HG03520 (cell line): ENCODE measurements around the gene EIPR1.
"Not testable (repeated sequence)": the region's sequence is repeated elsewhere in the genome, so short reads cannot be mapped to it uniquely, and the experiment has no call there.

Experiments
- ATAC-seq: cut with Tn5 transposase; IDR thresholded peaks from one replicate; pipeline ENCODE4 v1.9.1; 2021; ENCODE audit warnings: mild to moderate bottlenecking, moderate library complexity; ENCODE audit not compliant: unreplicated experiment

Gene EIPR1

DNA sequence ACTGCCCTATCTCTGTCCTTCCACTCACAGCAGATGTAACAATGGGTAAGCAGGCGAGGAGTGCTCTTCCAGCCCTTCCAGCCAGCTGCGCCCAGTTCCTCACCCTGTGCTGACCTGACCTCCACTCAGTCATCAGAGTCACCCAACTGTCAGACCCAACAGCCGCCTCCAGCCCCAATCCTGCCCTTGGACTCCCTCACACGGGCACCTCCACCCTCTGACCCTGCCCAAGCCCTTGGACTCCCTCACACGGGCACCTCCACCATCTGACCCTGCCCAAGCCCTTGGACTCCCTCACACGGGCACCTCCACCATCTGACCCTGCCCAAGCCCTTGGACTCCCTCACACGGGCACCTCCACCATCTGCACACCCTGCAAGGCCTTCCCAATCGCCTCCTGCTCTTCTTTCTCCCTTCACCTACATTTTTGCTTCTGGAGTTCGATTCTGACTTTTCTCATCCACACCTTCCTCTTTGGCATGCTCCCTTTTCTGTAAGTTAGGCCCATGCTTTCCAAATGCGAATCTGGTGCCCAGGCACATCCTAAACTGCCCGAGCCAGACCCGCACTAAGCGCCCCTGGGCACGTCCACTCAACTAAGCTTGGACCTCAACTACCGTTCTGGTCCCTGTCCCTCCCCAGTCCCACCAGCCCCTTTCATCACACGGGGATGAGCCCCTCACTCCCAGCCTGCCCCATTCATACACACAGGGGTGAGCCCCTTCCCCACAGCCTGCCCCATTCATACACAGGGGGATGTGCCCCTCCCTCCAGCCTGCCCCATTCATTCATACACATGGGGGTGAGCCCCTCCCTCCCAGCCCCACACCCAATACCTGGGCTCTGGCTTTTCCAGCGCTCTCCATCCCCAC lies 15.9 kb downstream of the EIPR1 start:
- no peak for ATAC-seq

DNA sequence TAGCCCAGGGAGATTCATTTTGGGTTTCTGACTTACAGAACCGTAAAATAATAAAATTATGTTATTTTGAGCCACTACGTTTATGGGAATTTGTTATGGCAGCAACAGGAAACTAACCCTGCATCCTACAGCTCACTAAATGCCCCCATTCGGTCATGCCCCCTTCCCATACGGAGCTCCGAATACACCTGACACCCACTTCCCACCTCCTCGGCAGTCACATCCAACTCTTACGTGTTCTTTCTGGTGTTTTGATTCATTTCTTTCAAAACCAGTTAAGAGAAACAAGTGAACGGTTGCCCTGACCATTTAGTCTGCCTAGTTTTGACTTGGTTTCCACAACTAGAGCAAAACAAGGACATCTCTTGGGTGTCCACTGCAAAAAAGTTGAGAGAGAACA lies 19.7 kb downstream of the EIPR1 start:
- ATAC-seq = no peak

DNA sequence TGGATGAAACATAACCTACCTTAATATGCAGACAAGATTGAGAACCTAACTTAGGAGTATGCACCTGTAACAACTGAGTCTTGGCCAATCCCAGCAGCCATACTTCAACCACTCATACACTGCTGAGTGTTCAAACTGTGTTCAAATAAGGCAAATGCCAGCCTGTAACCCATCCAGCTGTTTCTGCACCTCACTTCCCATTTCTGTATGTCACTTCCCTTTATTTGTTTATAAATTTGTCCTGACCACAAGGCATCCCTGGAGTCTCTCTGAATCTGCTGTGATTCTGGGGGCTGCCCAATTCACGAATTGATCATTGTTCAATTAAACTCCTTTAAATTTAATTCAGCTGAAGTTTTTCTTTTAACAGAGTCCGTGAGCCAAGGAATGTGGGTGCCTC lies 20.2 kb downstream of the EIPR1 start:
- not testable (repeated sequence) for ATAC-seq

DNA sequence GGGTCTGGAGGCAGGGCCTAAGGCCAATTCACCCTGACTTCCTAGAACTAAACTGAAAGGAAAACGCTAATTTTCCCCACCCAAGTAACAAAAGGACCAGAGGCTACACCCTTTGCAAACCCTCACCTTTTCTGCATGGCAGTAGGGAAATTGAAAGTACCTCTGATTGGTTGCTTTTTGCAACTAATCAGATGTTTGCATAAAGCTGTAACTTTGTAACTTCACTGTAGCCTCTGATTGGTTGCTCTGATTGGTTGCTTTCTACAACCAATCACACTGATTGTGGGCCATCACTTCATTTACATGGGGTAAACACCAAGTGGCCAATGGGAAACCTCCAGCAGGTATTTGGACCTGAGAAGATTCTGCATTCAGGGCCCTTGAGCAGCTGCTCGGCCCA lies 20.8 kb downstream of the EIPR1 start:
- ATAC-seq = no peak

DNA sequence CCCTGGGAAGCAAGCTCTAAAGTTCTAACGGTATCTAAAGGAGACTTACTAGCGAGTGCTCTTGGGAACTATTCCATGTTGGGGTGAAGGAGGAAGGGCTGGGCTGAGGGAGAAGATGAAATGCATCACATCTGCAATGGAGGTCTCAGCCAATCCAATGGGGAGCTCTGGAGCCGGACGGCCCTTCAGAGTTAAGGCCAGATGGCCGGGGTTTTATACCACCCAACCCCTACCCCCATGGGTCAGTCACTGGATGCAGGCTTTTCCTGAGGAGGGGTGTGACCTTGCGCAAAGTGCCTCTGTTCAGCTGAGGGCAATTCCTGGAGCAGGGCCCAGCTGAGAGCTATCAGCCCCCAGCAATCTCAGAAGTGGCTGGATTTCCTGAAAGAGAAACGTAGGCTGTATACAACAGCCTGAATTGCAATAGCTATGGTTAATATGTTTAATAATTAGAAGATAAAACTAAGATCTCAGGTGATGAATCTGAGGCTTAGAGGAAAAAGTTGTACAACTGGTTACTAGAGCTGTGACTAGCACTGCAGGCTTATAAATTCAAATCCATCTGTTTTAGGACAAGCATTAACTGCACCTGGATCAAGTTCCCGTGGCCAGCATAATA lies 21.6 kb downstream of the EIPR1 start:
- ATAC-seq = no peak

DNA sequence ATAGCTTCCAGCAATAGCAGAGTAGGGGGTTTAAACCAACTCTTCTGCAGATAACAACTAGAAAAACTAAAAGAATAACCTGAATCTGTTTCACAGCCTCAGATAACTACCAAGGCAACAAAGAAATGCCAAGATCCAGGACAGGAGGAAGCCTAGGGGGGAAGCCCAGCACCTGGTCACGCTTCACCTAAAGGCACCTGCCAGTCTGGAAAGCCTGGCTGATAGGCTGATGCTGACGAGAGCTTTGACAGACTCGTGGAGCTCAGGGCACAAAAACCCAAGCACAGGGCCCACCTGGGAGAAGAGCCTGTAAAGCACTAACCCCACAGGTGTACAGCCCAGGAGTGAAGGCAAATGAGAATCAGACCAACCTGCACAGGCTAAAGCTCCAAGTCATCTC lies 22.6 kb downstream of the EIPR1 start:
- ATAC-seq = no peak

DNA sequence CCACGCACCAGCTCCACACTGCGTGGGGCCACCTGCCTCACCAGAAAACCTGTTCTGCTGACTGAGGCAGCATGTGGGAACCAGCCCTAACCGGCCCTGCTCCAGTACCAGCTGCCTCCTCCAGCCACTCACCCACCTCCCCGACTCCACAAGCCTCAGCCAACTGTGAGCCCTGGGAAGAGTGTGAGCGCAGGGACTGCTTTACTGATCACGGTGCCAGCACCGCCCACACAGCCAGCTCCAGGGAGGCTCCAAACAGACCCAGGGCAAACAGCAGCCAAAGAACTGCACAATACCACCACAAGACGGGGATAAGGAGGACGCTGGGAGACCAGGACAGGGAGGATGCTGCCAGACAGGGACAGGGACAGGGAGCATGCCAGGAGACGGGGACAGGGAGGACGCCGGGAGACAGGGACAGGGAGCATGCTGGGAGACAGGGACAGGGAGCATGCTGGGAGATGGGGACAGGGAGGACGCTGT lies 28.4 kb downstream of the EIPR1 start:
- ATAC-seq = no peak

DNA sequence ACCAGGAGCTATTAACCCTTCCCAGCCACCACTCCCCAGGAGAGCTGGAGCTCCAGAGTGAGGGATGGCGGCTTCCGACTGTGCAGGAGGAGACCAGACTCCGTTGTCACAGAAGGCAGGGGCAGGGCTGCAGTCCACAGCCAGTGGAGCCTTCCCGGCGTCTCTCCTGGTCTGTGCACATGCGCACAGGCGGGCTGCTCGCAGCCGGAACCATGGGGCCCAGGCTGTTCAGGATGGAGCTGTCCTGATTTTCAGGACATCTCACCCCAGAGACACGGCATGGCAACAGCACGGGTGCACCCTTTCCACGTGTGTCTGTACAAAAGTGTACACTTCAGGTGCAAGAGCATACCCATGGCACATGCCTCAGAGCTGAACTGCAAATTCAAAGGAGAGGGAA lies 28.9 kb downstream of the EIPR1 start:
- no peak for ATAC-seq

DNA sequence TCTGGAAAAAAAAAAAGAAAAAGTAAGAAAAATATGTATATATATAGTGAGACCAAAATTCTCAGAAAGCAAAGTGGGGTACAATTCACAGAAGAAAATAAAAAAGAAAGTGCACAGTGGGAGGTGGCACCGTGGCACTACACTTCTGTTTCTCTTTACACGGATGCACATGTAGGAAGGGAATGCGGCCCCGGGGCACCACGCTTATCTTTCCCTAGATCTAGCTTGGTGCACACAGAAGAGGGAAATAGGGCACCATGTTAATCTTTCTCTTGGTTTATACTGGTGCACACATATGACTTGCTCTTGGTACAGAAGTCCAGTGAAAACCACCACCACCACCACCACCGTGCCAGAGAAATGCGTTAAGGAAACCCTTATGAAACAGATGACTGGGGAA lies 32.0 kb downstream of the EIPR1 start:
- no peak for ATAC-seq

DNA sequence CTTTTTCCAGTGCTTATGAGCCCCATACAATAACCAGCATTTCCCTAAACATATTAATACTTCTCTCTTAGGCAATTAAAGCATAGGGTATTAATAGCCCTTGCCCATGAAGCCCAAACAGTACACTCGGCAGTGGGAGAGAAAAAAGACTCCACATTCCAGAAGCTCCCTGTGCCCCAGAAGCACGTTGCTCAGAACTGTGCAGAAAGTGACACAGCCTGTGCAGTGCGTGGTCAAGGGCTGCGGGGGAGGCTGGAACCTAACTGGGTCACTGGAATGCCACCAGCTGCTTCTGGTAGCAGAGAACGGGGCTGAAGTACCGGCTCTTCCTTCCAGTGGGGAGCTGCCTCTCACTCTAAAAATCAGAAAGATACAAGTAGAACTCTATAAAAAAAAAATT lies 32.7 kb downstream of the EIPR1 start:
- ATAC-seq = no peak

DNA sequence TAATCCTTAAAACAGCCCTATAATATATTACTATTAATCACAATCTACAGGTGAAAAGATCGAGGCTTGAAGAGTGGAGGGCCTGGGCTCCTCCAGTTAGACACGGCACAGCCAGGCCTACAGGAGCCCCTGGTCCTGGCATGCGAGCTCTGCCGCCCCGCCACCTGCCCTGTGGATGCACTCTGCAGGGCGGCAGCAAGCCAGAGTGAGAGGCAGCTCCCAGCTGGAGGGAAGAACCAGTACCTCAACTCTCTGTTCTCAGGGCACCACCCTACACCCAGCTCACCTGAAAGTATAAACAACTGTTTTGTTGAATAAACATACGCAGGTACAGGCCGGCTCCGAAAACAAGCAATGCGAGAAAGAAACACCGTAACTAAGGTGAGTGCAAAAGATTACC lies 34.6 kb downstream of the EIPR1 start:
- ATAC-seq = no peak

DNA sequence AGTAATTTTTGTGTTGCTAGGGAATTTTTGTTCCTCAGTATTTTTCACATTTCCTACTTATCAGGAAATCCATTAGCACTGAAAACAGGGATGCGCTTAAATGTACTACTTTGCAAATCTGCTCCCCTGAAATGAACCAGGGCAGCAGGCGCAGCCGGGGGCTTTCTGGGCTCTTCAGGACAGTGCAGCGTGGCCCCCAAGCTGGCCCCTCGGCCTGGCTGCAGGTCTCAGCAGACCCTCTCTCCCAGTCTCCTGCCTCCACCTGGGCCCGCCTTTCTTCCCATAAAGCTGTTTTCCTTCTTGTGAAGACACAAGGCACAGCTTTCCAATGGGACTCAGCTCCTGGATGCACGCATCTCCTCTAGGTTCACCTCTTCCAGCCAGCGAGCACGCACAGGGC lies 35.3 kb downstream of the EIPR1 start:
- no peak for ATAC-seq

DNA sequence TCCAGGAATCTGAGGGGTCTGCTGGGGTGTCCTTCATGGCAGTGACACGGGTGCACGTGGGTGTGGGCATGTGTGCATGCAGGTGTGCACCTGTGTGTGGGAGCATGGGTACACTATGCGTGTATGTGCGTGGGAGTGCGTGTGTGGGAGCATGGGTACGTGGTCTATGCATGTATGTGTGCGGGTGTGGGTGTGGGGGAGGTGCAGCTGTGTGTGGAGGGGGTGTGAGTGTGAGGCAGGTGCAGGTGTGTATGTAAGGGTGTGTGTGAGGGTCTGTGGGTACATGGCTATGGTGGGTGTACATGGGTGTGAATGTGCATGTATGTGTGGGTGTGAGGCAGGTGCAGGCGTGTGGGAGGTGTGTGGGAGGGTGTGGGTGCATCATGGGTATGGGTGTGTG lies 36.3 kb downstream of the EIPR1 start:
- no peak for ATAC-seq

DNA sequence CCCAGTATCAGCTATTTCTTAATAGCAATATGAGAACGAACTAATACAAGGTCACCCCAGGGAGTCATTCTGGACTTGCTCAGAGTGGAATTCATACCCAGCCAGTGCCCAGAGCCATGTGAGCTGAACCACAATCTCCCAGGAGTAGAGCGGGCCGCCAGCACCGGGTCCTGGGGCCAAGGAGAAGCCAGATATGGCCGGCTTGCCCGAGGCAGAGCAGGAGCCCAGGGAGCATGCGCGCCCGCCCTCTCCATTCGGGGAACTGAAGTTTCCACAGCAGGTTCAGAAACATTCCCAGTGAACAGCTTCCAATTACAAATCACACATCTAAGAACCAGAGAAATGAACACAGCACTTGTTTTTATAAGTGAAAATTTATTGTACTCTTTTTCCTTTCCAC lies 37.5 kb downstream of the EIPR1 start:
- no peak for ATAC-seq

DNA sequence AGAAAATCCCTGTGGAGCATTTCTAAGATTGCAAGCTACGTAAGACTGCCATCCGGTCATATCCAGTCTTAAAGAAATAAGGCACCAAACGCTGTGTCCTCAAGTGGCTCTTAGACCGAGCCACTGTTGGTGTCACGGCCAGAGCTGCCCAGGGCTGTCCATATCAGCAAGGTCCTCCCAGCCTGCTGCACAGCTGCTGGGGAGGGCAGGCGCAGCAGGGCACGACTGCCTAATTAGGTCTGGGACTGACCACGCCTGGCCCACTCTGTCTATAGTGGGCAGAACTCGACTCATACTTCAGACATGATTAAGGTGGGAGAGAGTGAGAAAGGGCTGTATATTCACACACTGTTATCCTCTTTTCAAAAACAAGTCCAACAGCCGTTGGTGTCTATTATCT lies 39.3 kb downstream of the EIPR1 start:
- no peak for ATAC-seq

DNA sequence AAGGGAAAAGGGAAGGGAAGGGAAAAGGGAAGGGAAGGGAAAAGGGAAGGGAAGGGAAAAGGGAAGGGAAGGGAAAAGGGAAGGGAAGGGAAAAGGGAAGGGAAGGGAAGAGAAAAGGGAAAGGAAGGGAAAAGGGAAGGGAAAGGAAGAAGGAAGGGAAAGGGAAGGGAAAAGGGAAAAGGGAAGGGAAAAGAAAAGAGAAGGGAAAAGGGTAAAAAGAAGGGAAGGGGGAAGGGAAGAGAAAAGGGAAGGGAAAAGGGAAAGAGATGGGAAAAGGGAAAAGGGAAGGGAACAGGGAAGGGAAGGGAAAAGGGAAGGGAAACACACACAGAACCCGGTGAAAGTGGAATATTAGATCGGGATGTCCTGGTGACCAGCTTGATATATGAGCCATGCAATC lies 40.8 kb downstream of the EIPR1 start:
- no peak for ATAC-seq

DNA sequence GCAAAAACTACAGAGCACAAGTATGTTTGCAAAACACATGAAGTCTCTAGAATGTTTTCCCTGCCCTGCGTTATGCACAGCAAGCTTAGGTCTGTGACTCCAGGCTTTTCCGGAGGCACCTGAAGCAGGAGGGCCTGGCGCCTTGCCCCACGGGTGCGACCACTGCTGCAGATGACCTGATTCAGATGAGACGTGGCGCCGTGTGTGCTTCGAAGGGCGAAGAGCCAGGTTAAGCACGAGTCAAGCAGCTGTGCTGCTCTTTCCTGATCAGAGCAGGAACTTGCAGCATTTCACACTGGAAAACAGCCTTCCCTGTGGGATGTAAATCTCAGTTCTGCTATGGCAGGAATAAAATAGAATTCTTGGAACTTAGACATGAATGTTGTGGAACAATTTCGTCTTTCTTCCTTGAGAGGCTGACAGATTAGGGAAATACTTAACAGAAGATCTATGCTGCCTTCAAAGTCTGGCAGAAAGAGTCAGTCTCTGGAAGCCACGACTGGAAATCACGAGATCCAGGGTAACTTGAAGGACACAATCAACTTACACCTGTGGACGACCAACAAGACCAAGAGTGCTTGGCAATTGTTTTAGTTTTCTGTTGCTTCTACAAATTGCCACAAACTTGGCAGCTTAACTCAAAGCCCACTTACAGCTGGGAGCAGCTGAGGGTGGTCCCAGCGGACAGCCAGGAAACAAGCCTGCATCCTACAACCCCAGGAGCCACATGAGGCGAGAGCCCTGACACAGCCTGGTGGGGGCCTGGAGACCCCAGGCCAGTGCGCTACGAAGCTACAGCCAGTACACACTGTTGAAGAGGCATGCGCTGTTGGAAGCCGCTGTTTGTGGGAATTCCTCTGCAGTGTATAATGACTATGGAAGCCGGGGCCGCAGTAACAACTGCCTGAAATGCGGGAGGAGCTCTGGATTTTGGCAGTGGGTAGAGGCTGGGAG lies 42.9 kb downstream of the EIPR1 start:
- no peak for ATAC-seq

DNA sequence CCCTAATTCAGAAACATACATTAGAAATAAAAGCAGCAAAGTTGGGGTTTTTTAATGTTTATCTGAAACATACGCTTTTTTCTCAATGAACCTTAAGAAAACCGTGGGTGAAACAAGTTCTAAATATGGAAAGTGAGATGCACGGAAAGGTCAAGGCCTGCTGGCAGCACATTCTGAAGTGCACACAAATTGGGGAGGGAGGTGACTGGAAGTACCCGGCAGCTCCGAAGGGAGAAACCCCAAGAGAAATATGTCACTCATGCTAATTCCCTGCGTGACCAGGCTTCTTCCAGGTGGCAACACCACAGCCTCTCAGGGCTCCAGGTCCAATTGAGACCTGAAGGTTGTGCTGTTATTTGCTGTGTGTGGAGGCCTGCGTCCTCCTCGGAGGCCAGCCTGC lies 45.5 kb downstream of the EIPR1 start:
- no peak for ATAC-seq

DNA sequence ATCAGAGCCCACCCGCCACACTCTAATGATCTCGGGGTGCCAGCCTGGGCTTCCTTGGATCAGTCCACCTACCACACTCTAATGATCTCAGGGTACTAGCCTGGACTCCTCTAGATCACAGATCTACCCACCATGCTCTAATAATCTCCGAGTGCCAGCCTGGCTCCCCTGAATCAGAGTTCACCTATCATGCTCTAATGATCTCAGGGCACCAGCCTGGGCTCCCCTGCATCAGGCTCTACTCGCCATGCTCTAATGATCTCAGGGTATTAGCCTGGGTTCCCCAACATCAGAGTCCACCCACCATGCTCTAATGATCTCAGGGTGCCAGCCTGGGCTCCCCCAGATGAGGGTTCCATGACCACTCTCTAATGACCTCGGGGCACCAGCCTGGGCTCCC lies 48.1 kb downstream of the EIPR1 start:
- no peak for ATAC-seq

DNA sequence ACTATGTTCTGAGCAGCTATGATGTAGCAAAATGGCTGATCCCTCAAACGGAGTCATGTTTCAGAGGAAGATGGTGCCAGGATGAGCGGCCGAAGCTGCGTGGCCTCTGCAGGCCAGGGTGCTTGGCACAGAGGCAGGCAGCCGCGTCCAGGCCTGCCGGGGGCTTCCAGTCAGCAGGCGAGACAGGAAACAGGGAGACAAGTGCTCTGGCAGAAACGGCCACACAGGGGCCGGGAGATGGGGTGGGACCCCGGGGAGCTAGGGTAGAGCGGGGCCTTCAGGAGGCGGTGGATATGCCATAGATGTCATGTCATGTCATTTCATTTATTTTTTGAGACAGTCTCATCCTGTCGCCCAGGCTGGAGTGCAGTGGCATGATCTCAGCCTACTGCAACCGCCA lies 50.7 kb downstream of the EIPR1 start:
- no peak for ATAC-seq

DNA sequence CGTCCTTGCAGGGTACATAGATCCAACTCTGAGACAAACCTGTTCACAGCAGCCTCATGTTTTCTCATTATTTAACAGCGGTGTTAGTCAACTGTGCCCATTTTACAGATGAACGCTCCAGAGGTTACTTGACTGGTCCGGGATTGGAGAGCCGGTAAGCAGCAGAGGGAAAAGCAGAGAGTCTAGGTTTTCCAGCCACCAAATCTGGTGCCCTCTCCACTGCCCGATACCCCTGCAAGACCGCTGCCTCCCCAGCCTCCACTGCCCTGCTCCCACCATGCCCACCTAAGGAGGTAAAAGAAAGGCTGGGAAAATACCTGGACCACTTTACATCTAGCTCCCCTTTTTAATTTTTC lies 51.5 kb downstream of the EIPR1 start:
- no peak for ATAC-seq
